Stimulated activated CD8-positive, alpha-beta memory T cell treated with anti-CD3 and anti-CD28 coated beads, Interleukin-7, amount 100 ng/mL, for 48 hours (primary cell): ENCODE results near the gene KNCN.

Experiments used
- DNase-seq, 2 donors: peaks; one replicate each; pipeline ENCODE4 v3.0.0-alpha.2; 2020; ENCODE audit warnings: low read depth in 1 of 2; ENCODE audit errors: extremely low read depth in 1 of 2

Gene KNCN

GRCh38 chr1:46544561-46545240 is 6.7 kb downstream of the KNCN start:
- DNase-seq = no peak

- no peak for DNase-seq
Observed at GRCh38 chr1:46543761-46544560, 7.5 kb downstream of the KNCN start.

- no peak for DNase-seq
Observed at GRCh38 chr1:46543382-46543760, 8.1 kb downstream of the KNCN start.

- no peak for DNase-seq
Observed at GRCh38 chr1:46539972-46540371, 11.5 kb downstream of the KNCN start.

GRCh38 chr1:46538147-46538546 is 13.3 kb downstream of the KNCN start:
- no peak for DNase-seq

- DNase-seq = no peak
Observed at GRCh38 chr1:46537651-46538050, 13.8 kb downstream of the KNCN start.

- DNase-seq = no peak
Observed at GRCh38 chr1:46536527-46536926, 14.9 kb downstream of the KNCN start.

GRCh38 chr1:46535063-46535462 is 16.4 kb downstream of the KNCN start:
- no peak for DNase-seq

GRCh38 chr1:46533179-46533864 is 18.1 kb downstream of the KNCN start:
- no peak for DNase-seq

GRCh38 chr1:46532498-46533178 is 18.8 kb downstream of the KNCN start:
- DNase-seq = peak; percentile 35 to 37

GRCh38 chr1:46532095-46532494 is 19.4 kb downstream of the KNCN start:
- DNase-seq = no peak

GRCh38 chr1:46530791-46531409 is 20.5 kb downstream of the KNCN start:
- DNase-seq = no peak

- DNase-seq = no peak
Observed at GRCh38 chr1:46530311-46530710, 21.1 kb downstream of the KNCN start.

GRCh38 chr1:46529031-46529630 is 22.3 kb downstream of the KNCN start:
- DNase-seq = no peak

GRCh38 chr1:46528297-46528955 is 23.0 kb downstream of the KNCN start:
- no peak for DNase-seq

- peak; percentile 36 to 66 for DNase-seq
Observed at GRCh38 chr1:46527474-46528296, 23.8 kb downstream of the KNCN start.

GRCh38 chr1:46526691-46527291 is 24.7 kb downstream of the KNCN start:
- DNase-seq = no peak

GRCh38 chr1:46526013-46526690 is 25.3 kb downstream of the KNCN start:
- DNase-seq = no peak
